EL (cell line): ENCODE results near the gene LTF.
"Not testable (repeated sequence)": the region's sequence is repeated elsewhere in the genome, so short reads cannot be mapped to it uniquely, and the experiment has no call there.

Source experiments
- DNase-seq: peaks from one replicate; pipeline ENCODE4 v3.0.0-alpha.2; 2016

LTF gene

GRCh38 chr3:46409739-46410489 is 54.8 kb downstream of the LTF start:
- no peak for DNase-seq

DNA sequence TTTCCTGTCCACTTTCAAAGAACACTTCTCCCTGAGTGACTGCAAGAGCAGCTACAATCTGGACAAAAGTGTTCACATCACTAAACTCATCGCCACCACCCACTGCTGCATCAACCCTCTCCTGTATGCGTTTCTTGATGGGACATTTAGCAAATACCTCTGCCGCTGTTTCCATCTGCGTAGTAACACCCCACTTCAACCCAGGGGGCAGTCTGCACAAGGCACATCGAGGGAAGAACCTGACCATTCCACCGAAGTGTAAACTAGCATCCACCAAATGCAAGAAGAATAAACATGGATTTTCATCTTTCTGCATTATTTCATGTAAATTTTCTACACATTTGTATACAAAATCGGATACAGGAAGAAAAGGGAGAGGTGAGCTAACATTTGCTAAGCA is 55.9 kb downstream of the LTF start:
- DNase-seq: no peak

DNA sequence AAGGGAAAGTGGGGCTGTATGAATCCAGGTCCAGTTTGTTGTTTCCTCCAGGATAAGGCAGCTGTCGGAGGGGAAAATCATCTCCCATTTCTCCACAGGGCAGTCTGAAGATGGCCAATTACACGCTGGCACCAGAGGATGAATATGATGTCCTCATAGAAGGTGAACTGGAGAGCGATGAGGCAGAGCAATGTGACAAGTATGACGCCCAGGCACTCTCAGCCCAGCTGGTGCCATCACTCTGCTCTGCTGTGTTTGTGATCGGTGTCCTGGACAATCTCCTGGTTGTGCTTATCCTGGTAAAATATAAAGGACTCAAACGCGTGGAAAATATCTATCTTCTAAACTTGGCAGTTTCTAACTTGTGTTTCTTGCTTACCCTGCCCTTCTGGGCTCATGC is 56.7 kb downstream of the LTF start:
- no peak for DNase-seq

GRCh38 chr3:46406788-46407611 is 57.7 kb downstream of the LTF start, which contains the start of the genes CCR5AS and CCRL2:
TSS of gene CCR5AS (minus strand) at chr3:46407066.
TSS of gene CCRL2 (plus strand) at chr3:46407259. CDS start at chr3:46408080, 821 bp downstream.
- DNase-seq: peak; percentile 66

GRCh38 chr3:46406443-46406787 is 58.3 kb downstream of the LTF start:
- peak; percentile 32 for DNase-seq

DNA sequence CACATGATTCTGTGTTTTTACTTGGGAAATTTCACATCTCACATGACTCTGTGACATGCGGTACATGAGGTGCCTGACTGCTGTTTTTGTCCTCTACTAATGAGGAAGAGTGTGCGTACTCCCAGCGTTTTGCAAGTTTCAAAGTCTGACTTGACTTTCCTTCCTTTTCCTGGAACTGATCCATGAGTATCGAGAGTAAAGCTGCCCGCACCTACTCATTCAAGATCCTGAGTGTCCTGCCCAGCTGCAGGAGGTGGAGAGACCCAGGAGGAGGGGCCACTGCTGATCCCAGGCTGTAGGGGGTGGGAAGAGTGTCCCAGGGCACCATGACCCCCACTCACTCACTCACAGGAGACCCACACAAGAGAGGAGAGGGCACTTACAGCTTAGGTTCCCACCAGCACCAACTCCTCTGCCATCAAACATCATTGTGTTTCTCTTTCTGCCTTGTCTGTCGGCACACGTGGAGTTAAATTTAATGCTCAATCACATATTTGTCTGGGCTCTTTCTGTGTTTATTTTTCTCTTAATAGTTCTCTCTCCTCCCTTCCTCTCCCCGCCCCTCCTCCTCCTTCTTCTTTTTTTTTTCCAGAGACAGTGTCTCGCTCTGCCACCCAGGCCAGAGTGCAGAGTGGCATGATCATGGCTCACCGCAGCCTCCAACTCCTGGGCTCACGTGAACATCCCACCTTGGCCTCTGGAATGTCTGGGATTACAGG is 59.2 kb downstream of the LTF start:
- no peak for DNase-seq

- not testable (repeated sequence) for DNase-seq
Measured at GRCh38 chr3:46402902-46403301, 61.8 kb downstream of the LTF start.

GRCh38 chr3:46401579-46401978 is 63.1 kb downstream of the LTF start:
- DNase-seq: no peak

- DNase-seq: no peak
Measured at GRCh38 chr3:46400846-46401245, 63.9 kb downstream of the LTF start.

- peak; percentile 77 for DNase-seq
Measured at GRCh38 chr3:46400000-46400734, 64.5 kb downstream of the LTF start.

GRCh38 chr3:46399557-46399956 is 65.1 kb downstream of the LTF start:
- DNase-seq: peak; percentile 48

GRCh38 chr3:46399098-46399497 is 65.6 kb downstream of the LTF start:
- no peak for DNase-seq

DNA sequence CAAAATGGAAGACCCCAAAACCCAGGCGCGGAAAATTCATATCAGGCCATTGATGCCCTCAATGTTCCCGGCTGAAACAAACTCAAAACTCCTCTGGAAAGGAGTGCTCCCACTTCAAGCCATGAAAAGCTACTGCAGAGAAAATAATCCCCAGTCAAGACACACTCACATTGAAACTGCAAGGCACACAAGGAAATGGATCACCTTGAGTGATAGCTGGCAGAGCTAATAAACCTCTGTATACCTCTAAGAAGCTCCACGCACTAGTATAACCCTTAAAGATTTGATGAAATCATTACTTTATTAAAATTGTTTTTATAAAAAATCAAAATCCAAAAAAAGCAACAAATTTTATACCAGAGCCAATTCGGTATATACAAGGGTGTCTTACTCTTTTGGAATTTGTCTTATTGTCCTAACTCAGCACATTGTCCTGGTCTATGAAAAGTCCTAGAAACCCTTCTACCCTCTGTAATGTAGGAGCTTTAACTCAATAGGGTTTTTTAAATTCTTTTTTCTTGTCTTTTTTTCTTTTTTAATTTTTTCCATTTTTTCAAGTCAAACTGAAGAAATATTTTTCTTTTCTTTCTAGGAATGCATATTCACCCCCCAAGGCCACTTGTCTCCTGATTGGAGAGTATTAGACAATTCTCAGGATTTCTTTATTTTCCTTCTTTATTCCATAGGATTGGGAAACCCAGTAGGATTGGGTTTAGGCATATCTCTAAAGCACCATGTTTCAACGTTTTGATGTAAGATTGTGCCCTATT is 66.3 kb downstream of the LTF start:
- no peak for DNase-seq

DNA sequence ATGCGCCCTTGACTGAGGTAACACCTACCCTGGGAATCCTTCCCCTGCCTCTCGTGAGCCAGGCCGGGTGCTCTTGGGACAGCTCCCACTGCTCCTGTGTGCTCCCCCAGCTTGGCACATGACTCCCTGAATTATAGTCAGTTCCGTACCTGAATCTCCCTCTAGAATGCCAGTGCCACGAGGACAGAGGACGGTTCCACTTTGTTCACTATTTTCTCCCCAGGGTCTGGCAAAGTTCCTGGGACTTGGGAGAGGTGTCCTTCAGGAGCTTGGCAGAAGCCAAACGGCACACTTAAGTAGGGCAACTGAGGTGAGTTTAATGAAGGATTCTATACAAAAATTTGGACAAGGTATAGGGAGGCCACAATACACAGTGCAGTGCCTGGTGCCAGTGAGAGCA is 67.6 kb downstream of the LTF start:
- DNase-seq: no peak

- no peak for DNase-seq
Measured at GRCh38 chr3:46395766-46396530, 68.8 kb downstream of the LTF start.

DNA sequence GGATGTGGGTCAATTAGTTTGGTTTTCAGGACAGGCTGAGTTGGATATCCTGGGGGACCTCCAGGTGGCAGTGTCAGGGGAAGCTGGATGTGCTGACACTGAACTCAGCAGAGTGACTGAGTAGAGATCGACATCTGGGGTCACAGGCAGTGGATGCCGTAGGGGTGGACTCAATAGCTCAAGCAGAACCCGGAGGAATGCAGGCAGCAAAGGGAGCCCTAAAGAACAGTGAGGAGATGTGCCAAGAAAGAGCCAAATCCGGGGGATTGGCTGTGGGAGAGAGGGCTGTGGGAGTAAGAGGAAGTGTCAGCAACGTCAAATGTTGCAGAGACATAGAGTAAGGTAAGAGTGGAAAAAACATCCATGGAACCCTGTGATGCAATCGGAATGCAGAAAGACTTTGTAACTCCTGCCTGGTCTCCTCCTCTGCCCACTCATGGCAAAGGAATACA is 69.5 kb downstream of the LTF start:
- peak; percentile 46 for DNase-seq

GRCh38 chr3:46393554-46394434 is 70.9 kb downstream of the LTF start:
- DNase-seq: peak; percentile 61

- DNase-seq: no peak
Measured at GRCh38 chr3:46393011-46393410, 71.7 kb downstream of the LTF start.

DNA sequence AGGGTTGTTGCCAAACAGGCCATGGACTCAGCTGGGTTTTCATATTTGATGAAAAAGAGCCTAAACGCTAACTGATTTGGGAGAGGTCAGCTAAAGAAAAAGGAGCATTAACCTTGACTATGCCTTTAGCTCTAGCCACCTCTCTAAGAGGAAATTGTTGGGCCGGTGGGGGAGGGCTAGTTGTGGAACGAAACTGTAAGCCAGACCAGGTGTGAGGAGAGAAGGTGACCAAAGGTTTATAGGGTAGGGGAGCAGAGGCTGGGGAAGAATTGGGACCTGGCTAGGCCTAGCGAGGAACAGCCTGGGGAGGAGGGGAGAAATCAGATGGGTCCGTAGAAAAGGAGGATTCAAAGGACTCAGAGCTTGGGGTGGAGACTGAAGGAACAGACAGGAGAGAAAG is 73.2 kb downstream of the LTF start:
- DNase-seq: not testable (repeated sequence)

DNA sequence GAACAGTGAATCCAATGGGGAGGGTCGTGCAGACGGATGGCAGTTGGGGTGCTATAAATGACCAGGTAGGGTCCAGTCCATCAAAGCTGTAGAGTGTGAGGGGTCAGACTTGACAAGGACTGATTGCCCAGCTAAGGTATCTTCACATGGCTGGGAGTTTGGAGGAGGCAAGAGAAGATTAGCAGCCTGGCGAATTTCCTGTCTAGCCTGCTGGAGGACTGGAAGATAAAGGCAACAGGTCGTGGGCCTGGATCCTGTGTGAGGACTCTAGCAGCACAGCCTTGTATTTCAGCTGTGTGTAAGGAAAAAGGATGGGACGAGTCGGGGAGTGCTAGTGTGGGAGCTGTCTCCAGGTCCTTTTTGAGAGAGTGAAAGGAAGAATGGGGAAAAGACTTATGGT is 75.4 kb downstream of the LTF start:
- no peak for DNase-seq
